ENCODE measurements around the gene DNAJC11.
A peak's percentile ranks its signal among the peaks of the same experiment; 100 is the strongest.
"Not testable (repeated sequence)": the region's sequence is repeated elsewhere in the genome, so short reads cannot be mapped to it uniquely, and the experiment has no call there.

Gene DNAJC11

GRCh38 chr1:6637770-6638169, 63.8 kb downstream of the DNAJC11 start:
- DNase-seq (ENCODE audit: low read depth) = no peak
- H3K4me3 ChIP-seq (ENCODE audit: low read depth, low read length) = no peak overlapping the region
- TF ChIP-seq CTCF (IDR thresholded peaks at IDR 0.05; ENCODE audit: insufficient read depth, low read depth, low read length, missing control alignments) = no peak

- DNase-seq (ENCODE audit: low read depth); H3K4me3 ChIP-seq (ENCODE audit: low read depth, low read length): not testable (repeated sequence)
Measured at GRCh38 chr1:6636778-6637177, 64.8 kb downstream of the DNAJC11 start.

GRCh38 chr1:6635910-6636760, 65.5 kb downstream of the DNAJC11 start:
- no peak overlapping the region for H3K4me3 ChIP-seq (ENCODE audit: low read depth, low read length)
- TF ChIP-seq CTCF (IDR thresholded peaks at IDR 0.05; ENCODE audit: insufficient read depth, low read depth, low read length, missing control alignments) = no peak
- DNase-seq (ENCODE audit: low read depth) = no peak

- no peak for DNase-seq (ENCODE audit: low read depth)
- TF ChIP-seq CTCF (IDR thresholded peaks at IDR 0.05; ENCODE audit: insufficient read depth, low read depth, low read length, missing control alignments) = no peak
- no peak overlapping the region for H3K4me3 ChIP-seq (ENCODE audit: low read depth, low read length)
Measured at GRCh38 chr1:6635161-6635909, 66.3 kb downstream of the DNAJC11 start.

GRCh38 chr1:6634371-6635052, 67.1 kb downstream of the DNAJC11 start:
- peak; percentile 43 for TF ChIP-seq CTCF (IDR thresholded peaks at IDR 0.05; ENCODE audit: insufficient read depth, low read depth, low read length, missing control alignments)
- DNase-seq (ENCODE audit: low read depth) = peak; percentile 37
- H3K4me3 ChIP-seq (ENCODE audit: low read depth, low read length) = no peak overlapping the region

GRCh38 chr1:6632588-6633514, 68.8 kb downstream of the DNAJC11 start:
- no peak overlapping the region for H3K4me3 ChIP-seq (ENCODE audit: low read depth, low read length)
- DNase-seq (ENCODE audit: low read depth) = no peak
- TF ChIP-seq CTCF (IDR thresholded peaks at IDR 0.05; ENCODE audit: insufficient read depth, low read depth, low read length, missing control alignments) = no peak

Measured in GM12865 (cell line).